HG03280 (cell line): ENCODE data around the gene SLC26A8.
"Not testable (repeated sequence)": the region's sequence is repeated elsewhere in the genome, so short reads cannot be mapped to it uniquely, and the experiment has no call there.

Experiments
- ATAC-seq: cut with Tn5 transposase; IDR thresholded peaks from one replicate; pipeline ENCODE4 v1.9.1; 2021; ENCODE audit warnings: mild to moderate bottlenecking, moderate library complexity; ENCODE audit not compliant: unreplicated experiment

The SLC26A8 gene

GRCh38 chr6:35955071-35955470 lies 69.4 kb downstream of the SLC26A8 start:
- ATAC-seq = no peak

GRCh38 chr6:35954333-35954732 lies 70.1 kb downstream of the SLC26A8 start:
- no peak for ATAC-seq

DNA sequence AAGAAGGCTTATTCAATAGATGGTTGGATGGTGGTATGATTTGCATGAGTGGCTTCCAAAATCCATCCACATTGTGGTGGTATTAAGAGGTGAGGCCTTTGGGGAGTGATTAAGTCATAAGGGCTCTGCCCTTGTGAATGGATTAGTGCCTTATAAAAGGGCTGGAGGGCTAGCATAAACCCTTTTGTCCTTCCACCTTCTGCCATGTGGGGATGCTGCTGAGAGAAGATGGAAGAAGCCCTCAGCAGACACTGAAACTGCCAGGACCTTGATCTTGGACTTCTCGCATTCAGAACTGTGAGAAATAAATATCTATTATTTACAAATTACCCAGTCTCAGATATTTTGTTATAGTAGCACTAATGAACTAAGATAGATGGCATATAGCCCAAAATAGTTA lies 75.7 kb downstream of the SLC26A8 start:
- no peak for ATAC-seq

DNA sequence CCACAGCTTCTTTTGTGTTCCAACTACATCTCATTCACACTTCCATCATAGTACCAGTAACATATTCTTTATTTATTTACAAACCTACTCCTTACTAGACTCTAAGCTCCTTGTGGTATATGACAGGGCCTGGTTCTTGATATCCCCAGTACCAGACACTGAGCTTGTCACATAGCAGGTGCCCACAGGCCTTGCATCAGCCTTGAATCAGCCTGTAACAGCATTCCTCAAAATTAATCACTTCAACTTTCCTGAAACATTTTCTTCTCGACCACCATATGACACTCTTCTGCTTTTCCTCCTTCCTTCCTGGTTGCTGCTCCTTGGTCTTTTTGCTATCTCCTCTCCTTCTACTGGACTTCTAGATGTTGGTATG lies 78.8 kb downstream of the SLC26A8 start:
- no peak for ATAC-seq

- no peak for ATAC-seq
These were observed 81.1 kb downstream of the SLC26A8 start for GRCh38 chr6:35943390-35943789.

DNA sequence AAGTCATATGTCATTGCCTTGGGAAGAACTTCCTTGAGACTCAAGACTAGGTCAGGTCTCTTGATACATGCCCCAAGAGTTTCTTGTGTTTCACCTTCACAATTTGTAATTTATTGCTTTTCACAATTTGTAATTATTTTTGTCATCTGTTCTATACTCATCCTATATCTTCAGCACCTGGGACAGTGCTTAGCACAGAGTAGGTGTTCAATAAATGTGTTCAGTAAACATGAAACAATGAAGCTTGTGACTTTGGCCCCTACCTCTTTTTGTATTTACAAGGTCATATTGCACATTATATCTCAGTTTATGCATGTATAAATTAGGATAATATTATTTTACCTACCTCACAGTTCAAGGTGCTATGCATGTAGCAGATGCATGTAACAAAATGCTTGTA lies 82.1 kb downstream of the SLC26A8 start:
- ATAC-seq = no peak

GRCh38 chr6:35941170-35941569 lies 83.3 kb downstream of the SLC26A8 start:
- ATAC-seq = not testable (repeated sequence)

- ATAC-seq = not testable (repeated sequence)
These were observed 84.4 kb downstream of the SLC26A8 start for GRCh38 chr6:35940014-35940413.

GRCh38 chr6:35939259-35939658 lies 85.2 kb downstream of the SLC26A8 start:
- not testable (repeated sequence) for ATAC-seq

- no peak for ATAC-seq
These were observed 87.6 kb downstream of the SLC26A8 start for GRCh38 chr6:35936681-35937359.

DNA sequence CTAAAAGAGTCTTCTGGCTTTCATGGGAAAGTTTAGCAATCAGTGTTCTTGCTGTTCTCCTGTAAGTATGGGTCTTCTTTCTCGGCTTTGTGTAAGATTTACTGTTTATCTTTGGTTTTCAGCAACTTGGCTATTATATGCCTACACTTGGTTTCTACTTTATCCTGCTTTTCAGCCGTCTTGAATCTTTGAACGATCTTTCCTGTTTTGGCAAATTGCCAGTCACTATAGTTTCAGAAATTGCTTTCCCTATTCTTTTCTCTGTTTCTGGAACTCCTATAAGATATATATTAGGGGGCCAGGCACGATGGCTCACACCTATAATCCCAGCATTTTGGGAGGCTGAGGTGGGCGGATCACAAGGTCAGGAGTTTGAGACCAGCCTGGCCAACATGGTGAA lies 89.0 kb downstream of the SLC26A8 start:
- ATAC-seq = no peak

DNA sequence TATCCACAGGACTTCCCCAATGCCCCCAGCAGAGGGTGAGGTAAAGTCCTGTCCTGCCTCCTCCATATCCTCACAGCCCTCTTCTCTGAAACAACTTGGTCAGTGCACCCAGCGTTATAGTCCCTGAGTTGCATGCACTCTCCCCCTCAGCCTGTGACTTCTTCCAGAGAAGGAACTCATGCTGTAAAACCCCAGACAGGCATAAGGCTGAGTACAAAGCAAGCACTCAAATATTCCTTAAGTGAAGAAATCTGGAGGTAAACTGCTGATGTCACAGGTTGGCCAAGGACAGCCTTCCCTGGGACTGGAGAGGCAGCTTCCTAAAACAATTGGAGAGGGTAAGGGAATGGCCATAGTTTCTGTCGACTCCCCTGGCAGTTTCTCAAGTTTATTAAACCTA lies 90.6 kb downstream of the SLC26A8 start:
- no peak for ATAC-seq

DNA sequence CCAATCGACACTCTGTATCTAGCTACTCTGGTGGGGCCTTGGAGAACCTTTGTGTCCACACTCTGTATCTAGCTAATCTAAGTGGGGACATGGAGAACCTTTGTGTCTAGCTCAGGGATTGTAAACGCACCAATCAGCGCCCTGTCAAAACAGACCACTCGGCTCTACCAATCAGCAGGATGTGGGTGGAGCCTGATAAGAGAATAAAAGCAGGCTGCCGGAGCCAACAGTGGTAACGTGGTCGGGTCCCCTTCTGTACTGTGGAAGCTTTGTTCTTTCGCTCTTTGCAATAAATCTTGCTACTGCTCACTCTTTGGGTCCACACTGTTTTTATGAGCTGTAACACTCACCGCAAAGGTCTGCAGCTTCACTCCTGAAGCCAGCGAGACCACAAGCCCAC lies 92.6 kb downstream of the SLC26A8 start:
- not testable (repeated sequence) for ATAC-seq

DNA sequence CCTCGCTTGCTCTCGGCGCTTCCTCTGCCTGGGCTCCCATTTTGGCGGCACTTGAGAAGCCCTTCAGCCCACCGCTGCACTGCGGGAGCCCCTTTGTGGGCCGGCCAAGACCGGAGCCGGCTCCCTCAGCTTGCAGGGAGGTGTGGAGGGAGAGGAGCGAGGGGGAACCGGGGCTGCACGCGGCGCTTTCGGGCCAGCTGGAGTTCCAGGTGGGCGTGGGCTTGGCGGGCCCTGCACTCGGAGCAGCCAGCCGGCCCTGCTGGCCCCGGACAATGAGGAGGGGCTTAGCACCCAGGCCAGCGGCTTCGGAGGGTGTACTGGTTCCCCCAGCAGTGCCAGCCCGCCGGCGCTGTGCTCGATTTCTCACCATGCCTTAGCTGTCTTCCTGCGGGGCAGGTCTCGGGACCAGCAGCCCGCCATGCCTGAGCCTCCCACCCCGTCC lies 93.3 kb downstream of the SLC26A8 start:
- no peak for ATAC-seq

DNA sequence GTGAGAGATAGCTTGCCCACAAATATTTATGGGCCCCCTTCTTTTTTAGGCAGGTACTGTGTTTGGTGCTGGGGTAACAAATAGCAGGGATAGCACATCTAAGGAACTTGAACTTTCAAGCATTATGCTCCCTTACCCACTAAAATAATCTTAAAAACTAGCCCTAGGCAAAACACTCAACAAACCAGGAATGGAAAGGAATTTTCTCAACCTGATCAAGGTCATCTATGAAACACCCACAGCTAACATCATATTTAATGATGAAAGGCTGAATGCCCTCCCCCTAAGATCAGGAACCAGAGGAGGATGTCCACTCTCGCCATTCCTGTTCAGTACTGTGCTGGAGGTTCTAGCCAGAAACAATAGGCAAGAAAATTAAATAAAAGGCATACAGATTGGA lies 94.8 kb downstream of the SLC26A8 start:
- no peak for ATAC-seq

- ATAC-seq = no peak
These were observed 97.8 kb downstream of the SLC26A8 start for GRCh38 chr6:35926509-35927215.

GRCh38 chr6:35925961-35926360 lies 98.5 kb downstream of the SLC26A8 start:
- ATAC-seq = no peak

DNA sequence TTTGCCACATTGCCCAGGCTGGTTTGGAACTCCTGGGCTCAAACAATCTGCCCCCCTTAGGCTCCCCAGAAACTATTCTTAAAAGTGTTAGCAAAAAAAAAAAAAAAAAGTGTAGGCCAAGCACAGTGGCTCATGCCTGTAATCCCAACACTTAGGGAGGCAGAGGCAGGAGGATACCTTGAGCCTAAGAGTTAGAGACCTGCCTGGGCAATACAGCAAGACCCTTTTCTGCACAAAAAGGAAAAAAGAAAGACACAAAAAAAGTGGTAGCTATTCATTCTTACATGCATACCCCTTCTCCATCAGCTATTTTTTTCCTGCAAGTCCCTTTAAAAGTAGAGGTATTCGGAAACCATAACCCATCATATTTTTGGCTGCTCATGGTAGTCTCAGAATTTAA lies 100.3 kb downstream of the SLC26A8 start:
- no peak for ATAC-seq

DNA sequence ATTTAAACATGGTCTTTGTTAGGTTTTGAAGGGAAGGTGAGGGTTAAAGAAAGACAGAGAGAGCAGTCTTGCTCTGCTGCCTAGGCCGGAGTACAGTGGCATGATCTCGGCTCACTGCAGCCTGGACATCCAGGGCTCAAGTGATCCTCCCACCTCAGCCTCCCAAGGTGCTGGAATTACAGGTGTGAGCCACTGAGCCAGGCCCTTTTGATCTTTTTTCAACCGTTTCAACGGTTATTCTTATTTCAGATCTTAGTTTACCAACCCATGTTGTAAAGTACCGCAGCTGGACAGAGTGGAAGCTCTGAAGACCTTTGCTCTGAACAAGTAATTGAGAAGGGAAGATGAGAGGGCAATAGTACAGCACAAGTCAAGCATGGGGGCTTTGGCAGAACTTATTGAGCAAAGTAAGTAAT lies 102.3 kb downstream of the SLC26A8 start:
- no peak for ATAC-seq

DNA sequence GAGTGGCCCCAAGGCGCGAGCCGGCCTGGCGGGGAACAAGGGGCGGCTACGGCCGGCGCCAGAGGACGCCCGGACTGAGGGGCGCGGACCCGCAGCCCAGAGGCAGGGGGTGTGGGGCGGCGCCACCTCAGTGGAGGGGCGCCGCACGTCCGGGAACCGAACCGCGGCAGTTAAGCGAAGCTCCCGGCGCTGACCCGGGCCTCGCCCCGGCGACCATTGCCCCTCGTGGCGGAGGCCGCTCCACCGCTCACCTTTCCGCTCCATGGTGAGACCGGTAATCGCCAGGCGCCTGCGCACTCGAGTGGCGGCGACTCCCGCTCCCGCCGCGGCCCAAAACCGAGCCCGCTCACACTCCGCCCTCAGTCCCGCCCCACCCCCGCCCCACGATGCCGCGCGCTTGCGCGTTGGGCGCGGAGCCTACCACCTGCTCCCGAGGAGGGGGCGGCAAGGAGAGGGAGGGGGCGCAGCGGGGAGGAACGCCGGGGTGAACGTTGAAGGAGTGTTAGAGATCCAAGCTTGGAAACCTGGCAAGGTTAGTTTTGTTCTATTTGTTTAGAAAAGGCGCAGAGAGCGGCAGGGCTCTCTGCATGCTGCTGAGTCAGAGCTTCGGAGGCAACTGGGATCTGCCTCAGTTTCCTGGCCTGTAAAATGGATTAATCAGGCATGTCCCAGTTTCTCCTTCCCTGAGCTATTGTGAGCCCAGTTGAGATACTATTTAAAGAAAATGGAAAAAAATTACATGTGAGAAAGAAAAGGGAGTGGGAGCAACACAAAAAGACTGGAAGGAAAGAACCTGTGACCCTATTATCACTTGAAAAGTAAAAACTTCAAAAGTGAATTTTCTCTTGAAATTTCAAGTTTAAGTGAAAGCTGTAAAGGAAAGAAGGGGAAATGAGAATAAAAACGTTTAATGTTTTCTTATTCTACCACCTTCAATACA lies 103.4 kb downstream of the SLC26A8 start, which contains the start of gene SRPK1:
Gene SRPK1 (minus strand): TSS at position 306 of the 940 bp plus-strand sequence. CDS start 42 bp downstream, at position 264.
- peak; percentile 81 for ATAC-seq
